ENCODE data around the gene ZMYND8.
"Not testable (repeated sequence)": the region's sequence is repeated elsewhere in the genome, so short reads cannot be mapped to it uniquely, and the experiment has no call there.

Gene ZMYND8

DNA sequence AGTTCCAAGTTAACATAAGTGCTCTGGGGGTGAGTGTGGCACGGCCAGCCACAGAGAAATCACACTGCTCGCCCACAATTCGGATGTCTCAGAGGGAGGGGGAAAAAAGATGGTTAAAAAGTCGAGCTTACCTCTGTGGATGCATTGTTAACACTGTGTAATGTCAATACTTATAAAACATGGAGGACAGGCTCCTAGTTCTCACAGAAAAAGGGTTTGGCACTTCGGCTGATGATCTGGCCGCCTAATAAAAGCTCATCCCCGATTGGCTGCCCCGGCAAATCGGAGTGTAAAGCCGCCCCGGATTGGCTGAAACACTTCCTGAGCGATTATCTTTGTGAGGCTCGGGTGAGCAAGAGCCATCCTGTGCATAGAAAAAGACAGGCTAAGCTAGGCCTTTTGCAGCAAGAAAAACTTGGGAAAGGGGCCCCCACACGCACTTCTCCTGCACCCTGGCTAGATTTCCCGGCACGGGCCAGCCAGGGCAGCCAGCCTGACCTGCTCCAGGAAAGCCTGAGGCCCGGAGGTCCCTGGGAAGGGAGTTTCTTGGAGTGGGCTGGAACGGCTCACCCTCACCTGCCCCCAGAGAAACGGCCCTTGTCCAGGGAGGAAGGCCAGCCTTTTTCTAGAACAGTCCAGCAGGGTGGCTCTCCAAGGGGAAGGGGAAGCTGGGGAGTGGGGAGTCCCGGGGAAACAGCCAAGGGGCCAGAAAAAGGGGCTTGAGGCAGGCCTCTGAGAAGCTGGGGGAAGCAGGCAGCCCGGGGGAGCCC is at the start of gene ZMYND8:
ZMYND8 (minus strand) TSS at position 174 of the 770 bp plus-strand sequence; CDS start at position 145, 29 bp downstream.
- DNase-seq: no peak

GRCh38 chr20:47405775-47406325 is 49.4 kb upstream of the ZMYND8 start:
- no peak for DNase-seq

- DNase-seq: no peak
Observed at GRCh38 chr20:47400685-47401084, 44.2 kb upstream of the ZMYND8 start.

GRCh38 chr20:47397652-47398301 is 41.3 kb upstream of the ZMYND8 start:
- no peak for DNase-seq

GRCh38 chr20:47396762-47397476 is 40.4 kb upstream of the ZMYND8 start:
- DNase-seq: no peak

GRCh38 chr20:47393796-47394514 is 37.5 kb upstream of the ZMYND8 start:
- not testable (repeated sequence) for DNase-seq

DNA sequence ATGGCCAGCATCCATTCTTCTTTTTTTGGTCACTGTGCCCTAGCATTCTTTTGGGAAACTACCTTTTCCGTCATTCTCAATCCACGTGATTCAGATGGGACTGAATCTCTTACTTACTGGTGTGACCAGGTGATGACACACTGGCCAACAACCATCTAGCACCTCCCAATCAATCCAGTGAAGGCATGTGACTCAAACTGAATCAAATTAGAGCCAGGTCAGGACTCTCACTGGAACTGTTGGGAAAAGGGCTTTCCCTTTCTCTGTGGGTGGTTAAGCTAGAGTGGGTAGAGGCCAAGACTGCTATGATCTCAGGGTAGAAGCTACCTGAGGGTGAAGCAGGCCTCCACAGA is 36.2 kb upstream of the ZMYND8 start:
- no peak for DNase-seq

DNA sequence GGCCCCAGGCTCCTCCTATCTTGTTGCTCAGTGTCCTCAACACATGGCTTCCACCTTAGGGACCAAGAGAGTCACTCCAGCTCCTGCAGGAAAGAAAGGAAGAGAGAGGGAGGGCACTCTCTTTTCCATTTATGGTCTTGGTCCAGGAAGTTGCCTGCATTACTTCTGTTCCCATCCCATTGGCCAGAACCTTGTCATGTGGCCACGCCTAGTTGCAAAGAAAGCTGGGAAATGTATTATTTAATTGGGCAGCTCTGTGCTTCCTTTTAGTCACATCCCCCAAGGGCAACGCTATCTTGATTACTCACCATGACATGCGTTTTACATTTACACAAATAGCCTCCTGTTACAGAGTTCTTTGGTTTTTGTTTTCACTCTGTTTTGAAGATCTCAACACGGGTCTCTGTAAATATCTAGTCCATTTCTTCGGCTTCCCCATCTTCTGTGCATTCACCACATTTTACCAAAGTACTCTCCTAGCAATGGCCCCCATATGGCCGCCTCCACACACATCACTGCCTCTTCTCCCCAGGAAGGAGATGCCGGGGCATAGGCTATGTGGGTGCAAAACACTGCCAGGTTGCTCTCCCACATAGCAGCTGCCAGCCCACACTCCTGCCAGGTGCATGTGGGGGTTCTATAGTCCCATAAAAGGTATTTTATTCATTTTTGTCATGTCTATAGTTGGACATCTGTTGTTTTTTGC is 35.7 kb upstream of the ZMYND8 start:
- DNase-seq: no peak

- no peak for DNase-seq
Observed at GRCh38 chr20:47391276-47392010, 34.9 kb upstream of the ZMYND8 start.

DNA sequence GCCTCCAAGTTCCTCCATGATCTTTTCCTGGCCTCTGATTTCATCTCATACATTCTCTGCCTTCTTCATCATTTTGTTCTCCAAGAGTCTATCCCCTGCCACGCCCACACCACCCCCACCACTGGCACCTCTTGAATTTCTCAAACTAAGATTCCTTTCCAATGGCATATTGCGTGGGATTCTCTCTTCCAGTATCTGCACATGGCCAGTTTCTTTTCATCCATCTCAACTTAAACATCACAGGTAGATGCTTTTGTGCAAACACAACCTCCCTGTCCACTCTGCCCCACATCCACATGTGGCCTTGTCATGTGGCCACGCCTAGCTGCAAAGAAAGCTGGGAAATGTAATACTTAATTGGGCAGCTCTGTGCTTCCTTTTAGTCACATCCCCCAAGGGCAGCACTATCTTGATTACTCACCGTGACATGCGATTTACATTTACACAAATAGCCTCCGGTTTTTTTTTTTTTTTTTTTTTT is 33.4 kb upstream of the ZMYND8 start:
- no peak for DNase-seq

- not testable (repeated sequence) for DNase-seq
Observed at GRCh38 chr20:47385968-47386367, 29.5 kb upstream of the ZMYND8 start.

DNA sequence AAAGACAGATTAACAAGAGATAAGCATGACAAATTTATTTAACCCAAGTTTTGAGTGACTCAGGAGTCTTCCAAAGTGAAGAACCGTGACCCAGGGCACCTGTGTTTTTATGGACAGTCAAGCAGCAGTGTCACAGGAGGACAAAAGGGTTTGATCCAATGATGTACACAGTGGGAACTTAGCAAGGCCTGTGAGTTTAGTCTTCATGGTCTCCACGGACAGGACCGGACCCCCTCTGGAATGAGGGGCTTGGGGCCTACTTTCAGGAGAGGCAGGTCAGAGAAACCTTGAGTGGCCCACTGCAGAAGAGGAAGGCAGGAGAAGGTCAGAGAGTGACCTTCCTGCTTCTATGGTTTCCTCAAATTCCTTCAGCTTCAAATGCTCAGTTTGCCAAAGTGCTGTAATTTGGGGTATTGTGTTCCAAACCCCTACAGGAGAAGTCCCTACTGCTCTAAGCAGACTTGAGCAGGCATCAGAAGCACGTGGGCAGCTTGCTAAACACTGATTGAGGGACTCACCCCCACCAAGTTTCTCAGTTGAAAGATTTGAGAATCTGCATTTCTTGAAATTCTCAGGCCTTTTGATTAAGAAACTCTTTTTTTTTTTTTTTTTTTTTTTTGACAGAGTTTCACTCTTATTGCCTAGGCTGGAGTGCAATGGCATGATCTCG is 26.4 kb upstream of the ZMYND8 start:
- DNase-seq: no peak

GRCh38 chr20:47380481-47380880 is 24.0 kb upstream of the ZMYND8 start:
- DNase-seq: peak; percentile 39

DNA sequence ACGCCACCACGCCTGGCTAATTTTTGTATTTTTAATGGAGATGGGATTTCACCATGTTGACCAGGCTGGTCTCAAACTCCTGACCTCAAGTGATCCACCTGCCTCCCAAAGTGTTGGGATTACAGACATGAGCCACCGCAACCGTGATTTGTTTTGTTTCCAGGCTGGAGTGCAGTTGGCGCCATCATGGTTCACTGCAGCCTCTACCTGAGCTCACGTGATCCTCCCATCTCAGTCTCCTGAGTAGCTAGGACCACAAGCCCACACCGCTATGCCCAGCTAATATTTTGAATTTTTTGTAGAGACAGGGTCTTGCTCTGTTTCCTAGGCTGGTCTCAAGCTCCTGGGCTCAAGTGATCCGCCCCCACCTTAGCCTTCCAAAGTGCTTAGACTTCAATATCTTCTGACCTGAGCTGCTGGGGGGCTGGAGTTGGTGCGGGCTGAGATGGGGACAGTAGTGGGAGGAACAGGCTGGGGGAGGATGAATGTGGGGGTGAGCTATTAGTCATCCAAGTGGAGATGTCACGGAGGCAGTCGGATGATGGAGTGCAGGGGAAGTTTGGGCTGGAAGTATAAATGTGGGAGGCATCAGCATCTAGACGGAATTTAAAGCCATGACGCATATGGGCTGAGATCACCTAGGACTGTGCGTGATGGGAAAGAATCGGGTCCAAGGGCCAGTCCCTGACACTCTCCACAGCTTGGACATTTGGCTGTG is 23.1 kb upstream of the ZMYND8 start:
- DNase-seq: no peak

- DNase-seq: no peak
Observed at GRCh38 chr20:47377122-47377722, 20.7 kb upstream of the ZMYND8 start.

DNA sequence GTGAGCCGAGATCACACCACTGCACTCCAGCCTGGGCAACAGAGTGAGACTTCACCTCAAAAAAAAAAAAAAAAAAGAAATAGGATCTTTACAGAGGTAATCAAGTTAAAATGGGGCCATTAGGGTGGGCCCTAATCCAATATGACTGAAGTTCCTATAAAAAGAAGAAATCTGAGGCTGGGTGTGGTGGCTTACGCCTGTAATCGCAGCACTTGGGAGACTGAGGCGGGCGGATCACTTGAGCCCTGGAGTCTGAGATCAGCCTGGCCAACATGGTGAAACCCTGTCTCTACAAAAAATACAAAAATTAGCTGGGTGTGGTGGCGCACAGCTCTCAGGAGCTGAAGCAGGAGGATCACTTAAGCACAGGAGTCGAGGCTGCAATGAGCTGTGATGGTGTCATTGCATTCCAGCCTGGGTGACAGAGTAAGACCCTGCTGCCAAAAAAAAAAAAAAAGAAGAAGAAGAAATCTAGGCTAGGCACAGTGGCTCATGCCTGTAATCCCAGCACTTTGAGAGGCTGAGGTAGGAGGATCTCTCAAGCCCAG is 19.7 kb upstream of the ZMYND8 start:
- DNase-seq: not testable (repeated sequence)

DNA sequence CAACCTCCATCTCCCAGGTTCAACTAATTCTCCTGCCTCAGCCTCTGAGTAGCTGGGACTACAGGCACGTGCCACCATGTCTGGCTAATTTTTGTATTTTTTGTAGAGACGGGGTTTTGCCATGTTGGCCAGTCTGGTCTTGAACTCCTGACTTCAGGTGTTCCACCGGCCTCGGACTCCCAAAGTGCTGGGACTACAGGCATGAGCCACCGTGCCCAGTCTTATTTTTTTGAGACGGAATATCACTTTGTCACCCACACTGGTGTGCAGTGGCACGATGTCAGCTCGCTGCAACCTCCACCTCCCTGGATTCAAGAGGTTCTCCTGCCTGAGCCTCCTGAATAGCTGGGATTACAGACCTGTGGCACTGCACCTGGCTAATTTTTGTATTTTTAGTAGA is 17.6 kb upstream of the ZMYND8 start:
- not testable (repeated sequence) for DNase-seq

- DNase-seq: no peak
Observed at GRCh38 chr20:47373206-47373733, 16.8 kb upstream of the ZMYND8 start.

Measured in NCI-H187 treated with DMSO at 0.1 percent for 48 hours (cell line).